GM12878 (cell line): Measurements from ENCODE around the gene IFIT3.
"Not testable (repeated sequence)": the region's sequence is repeated elsewhere in the genome, so short reads cannot be mapped to it uniquely, and the experiment has no call there.

Experiments used
- CEBPZ ChIP-seq: fragments of 150-350 bp; IDR thresholded peaks from 2 replicates; pipeline ENCODE4 v1.6.1; 2016; ENCODE audit warnings: low read depth, low read length
- EGR1 ChIP-seq, 2 experiments: IDR thresholded peaks; 1 replicate in 1 of 2; 2 replicates in 1 of 2; pipeline ENCODE4 v1.6.1; 2011 to 2012; ENCODE audit warnings: low read depth in 2 of 2, low read length in 2 of 2, borderline replicate concordance in 1 of 2, mild to moderate bottlenecking in 1 of 2, moderate library complexity in 1 of 2
- EP300 ChIP-seq, 2 experiments: fragments of 150-350 bp in 1 of 2; IDR thresholded peaks; 2 replicates each; pipeline ENCODE4 v1.6.1; 2011 to 2012; ENCODE audit warnings: low read depth in 2 of 2, low read length in 2 of 2, borderline replicate concordance in 1 of 2, improper control_type of control experiment in 1 of 2, inconsistent platforms in 1 of 2; ENCODE audit not compliant: control insufficient read depth in 1 of 2
- FOXM1 ChIP-seq: IDR thresholded peaks from 2 replicates; pipeline ENCODE4 v1.6.1; 2012; ENCODE audit warnings: low read depth, mild to moderate bottlenecking, inconsistent platforms, low read length, moderate library complexity
- GABPA ChIP-seq: IDR thresholded peaks from 2 replicates; pipeline ENCODE4 v1.6.1; 2014; ENCODE audit warnings: antibody characterized with exemption, low read depth, mild to moderate bottlenecking, inconsistent platforms
- HCFC1 ChIP-seq: fragments of 150-350 bp; IDR thresholded peaks from 2 replicates; pipeline ENCODE4 v1.6.1; 2014; ENCODE audit warnings: low read length

DNA sequence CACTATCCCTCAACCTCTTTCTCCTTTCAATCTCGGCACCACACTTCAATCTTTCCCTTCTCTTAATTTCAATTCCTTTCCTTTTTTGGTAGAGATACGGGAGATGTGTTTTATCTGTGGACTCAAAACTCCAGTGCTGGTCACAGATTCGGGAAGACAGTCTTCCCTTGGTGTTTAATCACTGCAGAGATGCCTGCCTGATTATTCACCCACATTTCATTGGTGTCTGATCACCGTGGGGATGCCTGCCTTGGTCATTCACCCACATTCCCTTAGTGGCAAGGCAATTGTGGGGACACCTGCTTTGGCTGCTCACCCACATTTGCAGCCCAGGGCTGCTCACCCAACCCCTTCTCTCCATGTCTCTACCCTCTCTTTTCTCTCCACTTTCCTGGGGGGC lies 42.5 kb upstream of the IFIT3 start:
- TF ChIP-seq HCFC1; EP300 (IDR thresholded peaks at IDR 0.05; ENCODE audit: borderline replicate concordance in 1 of 2, control insufficient read depth in 1 of 2, low read depth in 2 of 2, low read length in 2 of 2); FOXM1; GABPA; EGR1 (IDR thresholded peaks at IDR 0.05; ENCODE audit: borderline replicate concordance in 1 of 2, low read depth in 2 of 2, low read length in 2 of 2); CEBPZ: not testable (repeated sequence)
